ENCODE data around the gene C10orf95.
A peak's percentile ranks its signal among the peaks of the same experiment; 100 is the strongest.

Gene C10orf95

DNA sequence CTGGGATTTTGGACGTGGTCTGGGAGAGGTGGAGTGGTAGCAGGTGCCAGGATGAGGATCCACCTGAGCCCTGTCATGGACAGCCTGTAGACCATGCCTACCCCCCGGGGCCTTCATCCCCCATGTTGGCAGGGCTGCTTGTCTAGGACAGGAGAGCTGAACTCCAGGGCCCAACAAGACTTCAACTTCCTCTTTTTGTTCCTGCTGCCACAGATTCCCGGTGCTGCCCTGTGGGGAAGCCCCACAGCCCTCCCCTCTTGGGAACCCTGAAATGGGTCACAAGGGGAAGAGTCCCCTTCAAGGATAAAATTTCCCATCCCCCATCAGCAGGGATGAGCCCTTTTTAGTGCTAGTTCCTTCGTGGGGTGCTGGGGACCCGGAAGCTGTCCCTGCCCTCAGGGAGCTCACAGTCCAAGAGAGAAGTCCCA lies 17.7 kb downstream of the C10orf95 start:
- no peak for DNase-seq

DNA sequence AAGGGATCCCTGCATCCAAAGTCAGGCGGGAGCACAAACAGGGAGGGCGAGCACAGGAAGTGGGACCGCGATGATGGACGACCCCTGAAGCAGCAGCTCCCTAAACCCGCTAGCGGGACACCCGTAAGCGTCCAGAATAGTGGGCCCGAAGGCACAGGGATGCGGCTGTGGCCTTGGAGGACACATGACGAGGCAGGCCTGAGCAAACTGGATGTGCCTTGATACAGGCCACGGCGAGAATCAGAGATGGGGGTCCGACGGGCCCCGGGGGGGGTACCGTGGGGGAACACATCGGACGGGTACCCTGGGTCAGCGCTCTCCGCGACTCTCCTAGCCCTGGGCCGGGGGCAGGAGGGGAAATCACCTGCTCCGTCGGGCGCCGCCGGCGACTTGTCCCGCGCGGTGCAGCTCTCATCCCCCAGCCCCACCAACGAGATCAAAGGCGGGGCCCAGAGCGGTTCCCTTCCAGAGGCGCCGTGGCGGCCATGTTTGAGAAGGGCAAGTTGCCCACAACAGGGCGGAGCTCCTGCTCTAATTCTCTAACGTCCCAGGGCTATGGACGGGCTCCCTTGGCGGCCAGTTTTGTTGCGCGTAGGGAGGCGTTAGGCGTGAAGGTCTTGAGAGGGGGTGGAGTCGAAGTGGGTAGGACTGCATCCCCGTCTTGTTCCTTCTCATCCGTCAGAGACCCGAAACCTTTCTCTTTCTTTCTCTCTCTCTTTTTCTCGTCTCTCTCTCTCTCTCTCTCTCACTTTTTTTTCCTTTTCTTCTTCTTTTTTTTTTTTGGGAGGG lies 19.0 kb downstream of the C10orf95 start, which contains the start of gene CUEDC2:
Gene CUEDC2 (minus strand): TSS at position 413 of the 789 bp plus-strand sequence. CDS start 7,386 bp downstream, outside the sequence.
- DNase-seq, result peak; percentile 95

DNA sequence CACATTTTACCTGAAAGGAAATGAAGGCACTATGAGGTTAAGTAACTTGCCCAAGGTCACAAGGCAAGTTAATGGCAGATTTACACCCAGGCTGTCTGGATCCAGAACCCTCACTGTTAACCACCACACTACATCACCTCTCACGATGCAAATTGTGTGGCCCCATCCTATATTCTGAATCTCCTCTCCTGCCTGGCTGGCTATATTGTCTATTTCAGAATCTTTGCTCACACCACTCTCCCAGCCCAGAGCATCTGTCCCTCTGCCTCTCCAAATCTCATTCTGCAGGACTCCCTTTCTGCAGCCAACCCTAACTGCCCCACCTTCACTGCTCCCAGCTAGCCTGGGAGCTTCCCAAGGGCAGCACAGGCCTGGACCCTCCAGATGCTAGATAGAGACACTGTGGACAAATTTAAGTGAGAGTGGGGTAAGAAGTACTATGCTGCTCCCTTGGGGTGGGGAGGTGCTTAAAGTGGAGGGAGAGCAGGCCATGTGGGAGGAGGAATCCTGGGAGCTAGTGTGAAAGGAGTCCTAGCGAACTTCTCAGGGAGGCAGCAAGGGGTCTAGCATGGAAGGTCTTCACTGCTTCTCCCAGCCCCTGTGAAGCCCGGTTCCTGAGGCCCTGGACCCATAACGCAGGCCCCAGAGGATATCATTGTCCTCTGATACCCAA lies 19.8 kb downstream of the C10orf95 start:
- DNase-seq, result no peak

DNA sequence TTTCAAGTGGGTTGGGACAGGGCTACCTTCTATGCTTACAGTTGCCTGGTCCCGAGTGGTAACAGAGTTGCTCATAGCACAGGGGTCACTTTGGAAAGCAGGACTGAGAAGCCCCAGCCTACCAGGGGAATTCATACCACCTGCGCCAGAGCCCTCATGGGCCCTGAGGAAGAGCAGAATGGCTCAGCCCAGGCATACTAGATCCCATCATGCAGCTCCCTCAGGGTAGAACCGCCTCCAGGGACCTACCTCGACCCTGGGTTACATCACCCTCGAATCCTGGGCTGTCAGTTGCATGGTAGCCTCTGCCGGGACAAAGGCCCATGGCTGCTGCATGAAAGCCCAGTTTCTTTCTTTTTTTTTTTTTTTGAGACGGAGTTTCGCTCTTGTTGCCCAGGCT lies 21.9 kb downstream of the C10orf95 start:
- DNase-seq, result no peak

DNA sequence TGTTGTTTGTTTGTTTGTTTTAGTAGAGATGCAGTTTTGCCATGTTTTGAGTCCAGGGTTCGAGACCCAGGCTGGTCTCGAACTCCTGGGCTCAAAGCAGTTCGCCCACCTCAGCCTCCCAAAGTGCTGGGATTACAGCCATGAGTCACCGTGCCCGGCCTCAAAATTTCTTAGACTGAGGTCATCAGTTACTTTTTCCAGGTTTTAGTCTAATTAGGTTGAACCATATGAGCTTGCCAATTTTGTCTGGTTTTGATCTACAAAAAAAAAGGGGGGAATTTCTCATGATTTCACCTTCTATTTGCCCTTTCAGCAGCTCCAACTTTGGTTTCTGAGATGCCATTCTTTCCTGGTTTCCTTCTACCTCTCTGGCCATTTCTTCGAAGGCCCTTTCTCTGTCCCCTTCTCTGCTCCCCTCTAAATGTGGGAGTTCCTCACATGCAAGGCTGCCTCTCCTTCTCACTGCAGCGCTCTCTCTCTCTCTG lies 24.5 kb downstream of the C10orf95 start:
- no peak for DNase-seq

DNA sequence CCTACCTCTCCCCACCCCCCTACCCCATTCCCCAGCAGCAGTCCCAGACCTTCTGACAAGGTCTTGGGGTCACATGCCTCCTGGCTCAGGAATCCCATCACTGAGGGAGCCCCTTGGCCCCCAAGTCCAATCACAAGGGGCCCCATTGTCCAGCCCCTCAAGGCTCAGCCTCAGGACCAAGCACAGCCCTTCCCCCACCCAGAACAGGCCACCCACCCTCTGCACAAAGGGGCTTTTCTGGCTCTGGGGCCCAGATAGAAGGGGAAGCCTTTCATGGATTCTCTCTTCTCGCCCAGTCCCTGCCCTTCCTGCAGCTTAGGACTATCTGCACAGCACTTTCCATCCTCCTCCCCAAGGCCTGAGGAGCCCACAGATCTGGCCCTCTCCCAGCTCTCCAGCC lies 25.9 kb downstream of the C10orf95 start:
- no peak for DNase-seq

DNA sequence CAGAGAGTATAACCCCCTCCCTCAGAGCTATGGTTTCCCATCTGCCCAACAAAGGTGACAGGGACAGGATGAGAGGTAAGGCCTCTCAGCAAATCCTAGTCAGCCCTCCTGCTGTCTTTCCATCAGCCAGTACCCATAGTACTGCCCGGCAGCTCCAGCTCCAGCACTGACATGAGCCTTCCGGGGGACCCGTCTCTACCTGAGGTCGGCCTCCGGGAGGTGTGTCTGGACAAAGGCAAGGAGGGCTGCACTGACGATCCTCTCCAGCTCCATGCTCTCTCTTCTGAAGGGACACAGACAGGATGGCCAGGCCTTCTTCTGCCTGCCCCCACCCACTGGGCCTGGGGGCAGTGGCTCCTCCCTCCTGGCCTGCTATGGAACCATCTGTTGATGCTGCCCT lies 26.4 kb downstream of the C10orf95 start:
- DNase-seq, result no peak

DNA sequence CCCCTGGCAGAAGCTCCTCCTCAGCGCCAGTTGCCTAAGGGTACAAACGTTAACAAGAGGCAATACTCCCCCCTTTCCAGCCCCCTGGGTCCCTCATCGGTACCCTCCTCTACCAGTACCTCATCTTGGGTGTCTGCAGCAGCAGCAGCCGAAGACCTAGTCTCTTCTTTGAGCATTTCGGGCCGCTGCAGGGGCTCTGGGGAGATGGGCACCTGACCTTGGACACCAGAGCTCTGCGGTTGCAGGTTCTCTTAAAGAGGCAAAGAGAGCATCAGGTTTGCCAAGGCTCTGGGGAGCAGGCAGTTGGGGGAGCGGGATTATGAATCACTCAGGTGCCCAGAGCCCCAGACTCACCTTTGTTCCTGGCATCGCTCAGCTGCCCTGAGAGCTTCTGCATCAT lies 27.2 kb downstream of the C10orf95 start:
- DNase-seq, result no peak

DNA sequence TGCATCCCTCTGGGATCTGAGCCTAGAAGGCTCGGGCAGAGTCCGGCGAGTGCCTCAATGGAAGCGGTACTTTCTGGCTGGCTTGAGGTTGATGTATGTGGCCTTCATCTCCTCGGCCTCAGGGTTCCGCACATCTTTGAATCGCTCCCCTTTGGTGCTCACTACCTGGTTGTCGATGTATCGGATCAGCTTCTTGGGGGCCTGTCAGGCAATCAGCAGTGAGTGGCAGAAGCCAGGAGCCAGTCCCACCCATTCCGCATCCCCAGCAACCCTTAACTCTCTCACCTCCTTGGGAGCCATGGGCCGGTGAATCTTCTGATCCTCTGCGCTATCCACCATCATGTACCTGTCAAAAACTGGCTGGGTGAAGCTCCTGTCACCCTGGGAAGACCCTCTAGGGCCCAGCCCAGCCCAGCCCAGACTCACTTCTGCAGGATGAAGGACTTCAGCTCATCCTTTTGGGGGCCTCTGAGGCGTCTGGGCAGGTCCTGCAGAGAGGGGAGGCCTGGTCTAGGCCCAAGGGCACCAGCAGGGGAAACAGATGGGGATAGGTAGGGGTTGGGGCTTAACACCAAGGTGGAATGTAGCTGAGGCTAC lies 27.9 kb downstream of the C10orf95 start:
- DNase-seq, result no peak

DNA sequence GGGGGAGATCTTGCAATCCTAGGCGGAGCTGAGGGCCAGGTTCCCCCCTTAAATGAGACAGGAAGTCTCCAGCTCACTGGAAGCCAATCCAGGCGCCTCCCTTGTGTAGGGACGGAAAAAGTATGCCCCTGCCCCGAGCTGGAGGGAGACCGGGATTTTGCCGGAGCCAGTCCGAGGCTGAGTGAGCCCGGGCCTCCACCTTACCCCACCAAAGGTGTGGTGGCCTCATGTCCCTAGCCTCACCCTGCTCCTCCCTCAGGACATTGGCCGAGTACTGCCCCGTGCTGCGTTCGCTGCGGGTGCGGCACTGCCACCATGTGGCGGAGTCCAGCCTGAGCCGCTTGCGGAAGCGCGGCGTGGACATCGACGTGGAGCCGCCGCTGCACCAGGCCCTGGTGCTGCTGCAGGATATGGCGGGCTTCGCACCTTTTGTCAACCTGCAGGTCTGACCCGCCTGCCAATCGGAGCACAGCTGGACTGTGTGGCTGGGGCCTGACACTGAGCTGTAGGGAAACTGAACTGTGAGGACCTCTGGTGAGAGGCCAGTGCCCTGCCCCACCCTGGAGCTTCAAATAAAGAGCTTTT lies 28.7 kb downstream of the C10orf95 start:
- peak; percentile 54 for DNase-seq

DNA sequence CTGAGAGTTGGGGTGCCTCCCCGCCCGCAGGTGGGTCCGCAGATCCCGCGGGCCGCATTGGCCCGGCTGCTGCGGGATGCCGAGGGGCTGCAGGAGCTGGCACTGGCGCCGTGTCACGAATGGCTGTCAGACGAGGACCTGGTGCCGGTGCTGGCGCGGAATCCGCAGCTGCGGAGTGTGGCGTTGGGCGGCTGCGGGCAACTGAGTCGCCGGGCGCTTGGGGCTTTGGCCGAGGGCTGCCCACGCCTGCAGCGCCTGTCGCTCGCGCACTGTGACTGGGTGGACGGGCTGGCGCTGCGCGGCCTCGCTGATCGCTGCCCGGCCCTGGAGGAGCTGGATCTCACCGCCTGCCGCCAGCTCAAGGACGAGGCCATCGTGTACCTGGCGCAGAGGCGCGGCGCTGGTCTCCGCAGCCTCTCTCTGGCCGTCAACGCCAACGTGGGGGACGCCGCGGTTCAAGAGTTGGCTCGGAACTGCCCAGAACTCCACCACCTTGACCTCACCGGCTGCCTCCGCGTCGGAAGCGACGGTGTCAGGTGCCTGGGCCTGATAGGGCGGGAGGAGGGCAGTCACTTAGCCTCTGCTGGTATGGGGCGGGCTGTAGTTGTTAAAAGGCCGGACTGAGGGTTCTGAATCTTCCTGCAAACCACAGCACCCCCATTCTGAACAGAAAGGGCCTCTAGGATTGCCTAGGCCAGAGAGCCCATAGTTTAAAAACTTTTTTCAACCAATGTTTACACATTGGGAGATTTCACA lies 29.4 kb downstream of the C10orf95 start:
- no peak for DNase-seq

DNA sequence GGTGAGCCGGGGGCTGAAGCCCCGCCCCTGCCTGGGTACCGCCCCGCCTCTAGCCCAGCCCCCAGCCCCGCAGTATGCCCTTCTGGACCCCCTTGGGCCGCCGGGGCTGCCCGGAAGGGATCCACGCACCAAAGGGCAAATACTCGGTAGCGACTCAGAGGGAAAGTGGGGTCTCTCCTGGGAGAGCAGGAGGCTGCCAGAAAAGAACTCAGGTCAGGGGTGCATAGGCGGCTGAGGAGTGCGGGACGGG lies 29.9 kb downstream of the C10orf95 start:
- no peak for DNase-seq

DNA sequence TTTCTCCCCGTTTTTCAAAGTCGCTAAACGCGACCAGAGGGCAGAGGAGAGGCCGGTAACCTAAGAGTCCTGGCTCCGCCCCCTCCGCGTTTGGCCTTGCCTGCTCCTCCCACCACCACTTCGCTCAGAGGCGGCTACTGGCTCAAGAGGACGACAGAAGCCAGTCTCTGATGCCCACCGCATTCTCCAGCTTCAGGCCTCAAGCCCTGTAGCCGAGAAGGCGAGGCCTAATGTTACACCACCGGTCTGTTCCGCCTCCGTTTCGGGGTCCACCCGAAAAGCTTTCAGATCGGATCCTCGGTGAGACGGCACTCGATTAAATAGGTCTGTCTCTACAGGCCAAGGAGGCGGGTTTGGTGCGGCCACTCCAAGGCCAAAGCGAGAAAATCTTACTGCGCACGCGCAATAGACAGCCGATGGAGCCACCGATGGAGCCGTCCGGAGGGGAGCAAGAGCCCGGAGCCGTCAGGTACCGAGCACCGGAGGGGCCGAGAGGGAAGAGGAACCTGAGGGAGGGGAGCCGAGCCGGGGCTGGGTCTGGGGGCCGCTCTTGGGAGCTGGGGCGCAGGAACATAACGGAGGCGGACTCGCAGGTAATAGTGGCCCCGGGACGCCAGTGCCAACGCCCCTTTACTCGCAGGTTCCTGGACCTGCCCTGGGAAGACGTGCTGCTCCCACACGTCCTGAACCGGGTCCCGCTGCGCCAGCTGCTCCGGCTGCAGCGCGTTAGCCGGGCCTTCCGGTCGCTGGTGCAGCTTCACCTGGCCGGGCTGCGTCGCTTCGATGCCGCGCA lies 30.4 kb downstream of the C10orf95 start, which contains the start of gene FBXL15:
Gene FBXL15 (plus strand): TSS at position 123 of the 793 bp plus-strand sequence. CDS start 294 bp downstream, at position 417.
- peak; percentile 91 for DNase-seq

DNA sequence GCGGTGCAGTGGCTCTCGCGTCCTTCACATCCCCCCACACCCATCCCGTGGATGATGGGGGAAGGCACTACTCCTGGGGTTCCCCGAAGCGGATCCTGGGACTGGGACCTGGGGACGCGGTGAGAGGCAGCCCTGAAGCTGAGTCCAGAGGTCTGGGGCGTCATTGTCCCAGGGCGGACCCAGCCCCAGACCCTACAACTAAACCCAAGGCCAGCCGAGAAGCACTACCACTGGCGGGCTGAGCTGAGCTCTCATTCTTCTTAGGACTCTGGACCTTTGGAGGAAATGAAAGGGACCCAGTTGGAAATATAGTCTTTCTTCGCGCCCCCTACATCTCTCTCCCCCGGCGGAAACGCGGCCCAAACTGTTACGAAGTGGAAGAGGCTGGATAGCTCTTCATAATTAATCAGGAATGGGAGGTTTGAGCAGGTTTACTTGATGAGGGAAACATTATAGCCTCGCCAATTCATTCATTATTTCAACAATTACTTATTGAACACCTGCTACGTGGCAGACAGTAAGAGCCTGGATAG lies 31.1 kb downstream of the C10orf95 start:
- DNase-seq, result no peak

DNA sequence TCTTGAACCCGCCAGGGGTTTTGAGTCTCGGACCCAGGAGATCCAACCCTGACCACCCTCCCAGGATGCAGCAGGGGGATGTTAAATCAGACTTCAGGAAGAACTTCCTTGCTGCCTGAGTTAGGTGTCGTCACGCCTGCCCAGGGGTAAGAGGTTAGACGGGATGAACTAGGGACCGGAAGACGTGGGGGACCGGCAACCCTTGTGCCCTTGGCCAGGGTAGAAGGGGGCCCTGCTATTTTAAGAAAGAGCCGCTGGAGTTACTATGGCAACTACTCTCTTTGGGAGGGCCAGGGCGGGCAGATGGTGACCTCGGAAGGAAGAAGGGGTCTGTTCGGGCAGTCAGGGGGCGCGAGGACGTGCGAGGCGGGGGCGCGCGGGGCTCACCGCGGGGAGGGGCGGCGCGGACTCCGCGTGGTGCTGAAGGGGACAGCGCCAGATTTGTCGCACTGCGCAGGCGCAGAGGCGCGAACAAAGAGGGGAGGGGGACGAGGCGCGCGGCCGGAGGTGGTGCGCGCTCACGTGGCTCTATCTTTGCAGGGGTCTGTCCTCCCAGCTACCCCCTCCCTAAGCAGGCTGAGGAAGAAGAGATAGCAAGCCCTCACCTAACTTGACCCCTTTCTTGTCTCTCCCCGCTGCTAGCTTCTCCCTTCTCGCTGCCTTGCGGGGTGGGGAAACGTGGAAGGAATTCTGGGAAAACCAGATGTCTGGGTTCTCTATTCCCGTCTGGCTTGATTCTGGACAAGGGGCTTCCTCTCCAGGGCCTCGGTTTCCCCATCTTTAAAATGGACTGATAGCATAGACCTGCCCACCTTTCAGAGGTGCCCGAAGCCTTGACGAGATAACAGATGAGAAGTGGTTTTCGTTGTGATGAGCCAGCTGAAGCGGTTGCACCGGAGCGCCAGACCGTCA lies 31.8 kb downstream of the C10orf95 start:
- DNase-seq, result peak; percentile 66

DNA sequence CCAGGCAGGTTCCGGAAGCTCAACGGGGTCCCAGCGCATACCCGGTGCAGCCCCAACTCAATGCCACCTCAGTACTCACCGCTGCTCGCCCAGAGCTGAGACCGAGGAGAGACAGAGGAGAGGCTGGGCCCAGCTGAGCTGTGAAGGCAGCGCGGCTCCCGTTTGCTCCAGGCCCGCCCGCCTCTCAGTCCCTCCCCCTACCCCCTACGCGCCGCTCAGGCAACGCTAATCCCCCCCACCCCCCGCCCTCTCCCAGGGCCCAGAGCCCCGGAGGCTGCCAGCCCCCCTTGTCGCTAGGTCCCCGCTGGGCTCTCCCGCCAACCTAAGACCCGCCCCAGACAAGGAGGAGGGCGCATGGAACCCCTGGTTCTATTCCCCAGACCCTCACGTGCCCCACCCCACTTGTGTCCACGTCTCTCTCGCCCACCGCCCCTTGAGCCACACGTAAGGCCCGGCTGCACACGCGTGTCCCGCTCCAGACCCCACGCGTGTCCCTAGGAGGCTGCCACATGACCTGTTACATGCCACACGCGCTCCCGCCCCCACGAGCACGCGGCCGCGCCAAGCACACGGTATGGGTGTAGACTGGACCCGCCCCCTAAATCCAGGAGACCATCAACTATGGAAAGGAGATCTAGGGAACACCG lies 32.6 kb downstream of the C10orf95 start, which contains the start of gene PSD:
Gene PSD (minus strand): TSS at position 164 of the 647 bp plus-strand sequence. CDS start 1,747 bp downstream, outside the sequence.
- no peak for DNase-seq

DNA sequence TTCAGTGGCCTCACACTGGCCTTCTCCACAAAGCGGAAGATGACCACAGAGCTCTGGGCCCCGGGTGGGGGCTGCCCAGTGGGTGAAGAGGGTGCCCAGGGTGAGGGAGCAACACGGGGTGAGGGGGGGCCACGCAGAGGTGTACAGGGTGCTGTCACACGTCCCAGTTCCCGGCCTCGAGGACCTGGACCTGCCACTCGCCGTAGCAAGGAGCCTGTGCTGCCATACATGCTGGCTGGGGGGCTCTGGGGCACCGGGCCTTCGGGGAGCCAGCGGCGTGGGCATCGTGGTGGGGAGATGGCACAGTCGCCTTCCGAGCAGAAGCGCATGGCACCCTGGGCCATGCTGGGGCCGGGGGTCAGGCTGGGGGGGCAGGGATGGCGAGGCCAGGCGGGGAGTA lies 34.6 kb downstream of the C10orf95 start:
- DNase-seq, result no peak

DNA sequence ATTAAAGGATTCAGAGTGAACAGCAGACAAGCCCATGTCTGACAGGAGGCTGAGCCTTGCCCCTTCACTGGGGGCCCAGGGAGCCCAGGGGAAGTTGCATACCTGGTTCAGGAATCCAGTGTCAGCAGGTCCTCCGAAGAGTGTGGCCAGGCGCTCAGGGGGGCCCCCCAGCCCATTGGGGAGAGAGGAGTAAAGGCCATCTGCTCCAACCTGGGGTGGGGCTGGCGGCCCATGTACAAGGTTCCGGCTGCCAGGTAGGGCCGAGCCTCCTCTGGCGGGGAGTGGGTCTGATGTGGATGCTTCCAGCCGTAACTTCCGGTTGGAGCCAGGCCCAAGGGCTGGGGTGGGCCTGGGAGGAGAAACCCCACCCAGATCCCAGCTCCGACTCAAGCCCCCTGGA lies 35.1 kb downstream of the C10orf95 start:
- DNase-seq, result no peak

DNA sequence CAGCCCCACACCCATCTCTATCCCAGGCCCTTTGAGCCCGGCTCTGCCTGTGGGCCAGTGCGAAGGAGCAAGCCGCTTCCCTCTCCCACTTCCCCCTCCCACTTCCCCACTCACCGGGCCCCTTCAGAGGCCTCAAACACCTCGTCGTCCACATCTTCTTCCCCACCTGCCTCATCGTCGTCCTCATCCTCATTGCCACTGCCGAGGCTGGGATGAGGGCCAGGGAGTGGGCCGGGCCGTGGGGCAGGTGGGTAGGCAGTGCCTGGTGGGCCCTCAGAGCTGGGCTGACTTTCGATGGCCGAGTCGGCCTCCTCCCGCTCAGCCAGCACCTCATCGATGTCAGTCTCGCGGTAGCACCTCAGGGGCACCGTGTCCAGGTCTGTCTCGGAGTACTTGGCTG lies 36.6 kb downstream of the C10orf95 start:
- no peak for DNase-seq

Measured in activated naive CD4-positive, alpha-beta T cell treated with anti-CD3 and anti-CD28 coated beads, Interleukin-2, amount 50 U/mL, for 16 hours (primary cell).